ENCODE measurements around the gene PRICKLE3. TPM values are rescaled to one million over a fixed set of nuclear protein-coding genes. Genes with fewer than 3 reads are reported as not detected.

PRICKLE3 gene
- total and polyA plus RNA-seq, 2 of the 4 experiments (the other 2 are of a cell fraction) = 3.4 to 6.4 TPM

DNA sequence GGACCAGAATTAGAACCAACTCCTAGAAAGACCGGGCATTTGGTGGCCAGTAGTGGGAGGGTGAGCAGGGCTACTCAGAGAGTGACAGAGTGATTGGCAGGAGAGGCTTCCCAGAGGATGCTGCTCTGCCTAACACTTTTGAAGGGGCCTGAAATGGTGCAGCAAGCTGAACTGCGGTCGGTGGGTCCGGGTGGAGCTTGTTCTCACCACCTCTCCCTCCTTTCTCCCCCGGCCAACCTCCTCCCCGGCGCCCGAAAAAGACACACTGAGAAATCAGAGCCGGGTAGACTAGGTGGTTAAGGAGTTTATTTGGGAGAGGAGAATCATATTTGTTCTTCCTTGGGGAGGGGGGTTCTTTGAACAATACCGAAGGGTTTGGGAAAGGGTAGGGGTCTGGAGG lies 1.4 kb upstream of the PRICKLE3 start:
- WGBS, 2 experiments (ENCODE audit: extremely low coverage in 2 of 2, insufficient read length in 1 of 2) = no CpG with 5 or more reads among the region's 10 CpGs
- POLR2A ChIA-PET (ENCODE audit: unreplicated experiment) = no interaction called here
- no peak overlapping the region for H3K14ac ChIP-seq (replicated peaks; ENCODE audit: low read depth, low read length)
- DNase-seq (no peak), ATAC-seq (ENCODE audit: low read depth) (no peak)
- no peak overlapping the region for H2AFZ ChIP-seq (replicated peaks; ENCODE audit: low read length, poor library complexity)
- peaks cover 2% of the 10 kb centered on the region; the same call in 1 of the 2 replicates for H3K36me3 ChIP-seq (ENCODE audit: control insufficient read depth, insufficient read depth, low read length)
- no peak for TF ChIP-seq RAD21 (IDR thresholded peaks at IDR 0.05; ENCODE audit: low read length)
- TF ChIP-seq CEBPB (IDR thresholded peaks at IDR 0.05; ENCODE audit: low read depth, low read length) = no peak
- TF ChIP-seq NFE2L2 (IDR thresholded peaks at IDR 0.05; ENCODE audit: low read depth, low read length) = no peak
- no peak for TF ChIP-seq CHD1 (IDR thresholded peaks at IDR 0.05; ENCODE audit: low read depth, low read length)
- TF ChIP-seq POLR2A (IDR thresholded peaks at IDR 0.05; ENCODE audit: low read depth, low read length) = no peak
- TF ChIP-seq MAFK (IDR thresholded peaks at IDR 0.05; ENCODE audit: low read depth, low read length) = no peak
- no peak for TF ChIP-seq MAZ (IDR thresholded peaks at IDR 0.05; ENCODE audit: borderline replicate concordance, low read depth, low read length)
- no peak for TF ChIP-seq BHLHE40 (IDR thresholded peaks at IDR 0.05; ENCODE audit: low read depth, low read length)
- TF ChIP-seq SMC3 (IDR thresholded peaks at IDR 0.05; ENCODE audit: low read depth, low read length) = no peak
- TF ChIP-seq, protein P1, sequence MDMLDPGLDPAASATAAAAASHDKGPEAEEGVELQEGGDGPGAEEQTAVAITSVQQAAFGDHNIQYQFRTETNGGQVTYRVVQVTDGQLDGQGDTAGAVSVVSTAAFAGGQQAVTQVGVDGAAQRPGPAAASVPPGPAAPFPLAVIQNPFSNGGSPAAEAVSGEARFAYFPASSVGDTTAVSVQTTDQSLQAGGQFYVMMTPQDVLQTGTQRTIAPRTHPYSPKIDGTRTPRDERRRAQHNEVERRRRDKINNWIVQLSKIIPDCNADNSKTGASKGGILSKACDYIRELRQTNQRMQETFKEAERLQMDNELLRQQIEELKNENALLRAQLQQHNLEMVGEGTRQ (IDR thresholded peaks at IDR 0.05; ENCODE audit: low read depth, low read length) = no peak
- no peak for TF ChIP-seq FOS (IDR thresholded peaks at IDR 0.05; ENCODE audit: low read depth, low read length)
- TF ChIP-seq MXI1 (IDR thresholded peaks at IDR 0.05; ENCODE audit: borderline replicate concordance, low read depth, low read length) = no peak
- TF ChIP-seq ELK1 (IDR thresholded peaks at IDR 0.05; ENCODE audit: borderline replicate concordance, low read depth, low read length) = no peak
- no peak for TF ChIP-seq RFX5 (IDR thresholded peaks at IDR 0.05; ENCODE audit: low read depth, low read length)
- TF ChIP-seq, protein P2, sequence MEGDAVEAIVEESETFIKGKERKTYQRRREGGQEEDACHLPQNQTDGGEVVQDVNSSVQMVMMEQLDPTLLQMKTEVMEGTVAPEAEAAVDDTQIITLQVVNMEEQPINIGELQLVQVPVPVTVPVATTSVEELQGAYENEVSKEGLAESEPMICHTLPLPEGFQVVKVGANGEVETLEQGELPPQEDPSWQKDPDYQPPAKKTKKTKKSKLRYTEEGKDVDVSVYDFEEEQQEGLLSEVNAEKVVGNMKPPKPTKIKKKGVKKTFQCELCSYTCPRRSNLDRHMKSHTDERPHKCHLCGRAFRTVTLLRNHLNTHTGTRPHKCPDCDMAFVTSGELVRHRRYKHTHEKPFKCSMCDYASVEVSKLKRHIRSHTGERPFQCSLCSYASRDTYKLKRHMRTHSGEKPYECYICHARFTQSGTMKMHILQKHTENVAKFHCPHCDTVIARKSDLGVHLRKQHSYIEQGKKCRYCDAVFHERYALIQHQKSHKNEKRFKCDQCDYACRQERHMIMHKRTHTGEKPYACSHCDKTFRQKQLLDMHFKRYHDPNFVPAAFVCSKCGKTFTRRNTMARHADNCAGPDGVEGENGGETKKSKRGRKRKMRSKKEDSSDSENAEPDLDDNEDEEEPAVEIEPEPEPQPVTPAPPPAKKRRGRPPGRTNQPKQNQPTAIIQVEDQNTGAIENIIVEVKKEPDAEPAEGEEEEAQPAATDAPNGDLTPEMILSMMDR (conservative IDR thresholded peaks at IDR 0.05; ENCODE audit: low read depth, low read length) = no peak
- TF ChIP-seq RCOR1 (IDR thresholded peaks at IDR 0.05; ENCODE audit: insufficient replicate concordance, low read length) = no peak
- no peak overlapping the region for H4K91ac ChIP-seq (ENCODE audit: insufficient read depth, low read depth, low read length)
- peaks cover 3% of the 10 kb centered on the region for H3K4me1 ChIP-seq (ENCODE audit: control insufficient read depth, insufficient read depth, low read length)
- H3K4me2 ChIP-seq (ENCODE audit: low read depth, low read length) = no peak overlapping the region
- no peak overlapping the region for H3K4ac ChIP-seq (ENCODE audit: low read depth, low read length)
- H3K9ac ChIP-seq (ENCODE audit: low read depth, low read length) = no peak overlapping the region
- H2BK15ac ChIP-seq (ENCODE audit: low read depth, low read length) = no peak overlapping the region
- H2BK5ac ChIP-seq (ENCODE audit: low read depth, low read length, poor library complexity, severe bottlenecking) = no peak overlapping the region
- no peaks in the 10 kb centered on the region for H3K9me3 ChIP-seq (ENCODE audit: control insufficient read depth, insufficient read depth, low read length)
- BruUV-seq (replicated peaks) = no TSS peak
- no peak overlapping the region for H3K23ac ChIP-seq (ENCODE audit: low read depth, low read length)
- no peak overlapping the region for H3K4me3 ChIP-seq (ENCODE audit: insufficient read depth, low read depth, low read length)
- no peak overlapping the region for H2BK20ac ChIP-seq (ENCODE audit: low read depth, low read length)
- CTCF ChIA-PET = no interaction called here
- no peak overlapping the region for H2AK5ac ChIP-seq (ENCODE audit: low read depth, low read length)
- no peak overlapping the region for H3K27ac ChIP-seq (ENCODE audit: insufficient read depth, low read length)
- in situ Hi-C loops (cut with MboI; ENCODE audit: low sequenced_read_pairs) (no loop called here), intact Hi-C loops (cut with micrococcal nuclease) (no loop called here), dilution Hi-C loops (cut with HindIII; ENCODE audit: low sequenced_read_pairs, unreplicated experiment) (no loop called here)
- H3K18ac ChIP-seq (ENCODE audit: low read depth, low read length) = no peak overlapping the region
- no peak overlapping the region for H2AK9ac ChIP-seq (replicated peaks; ENCODE audit: low read depth, low read length, poor library complexity)
- H2BK120ac ChIP-seq (ENCODE audit: low read depth, low read length) = no peak overlapping the region
- no peak overlapping the region for H4K5ac ChIP-seq (ENCODE audit: low read depth, low read length)
- peaks cover 3% of the 10 kb centered on the region; the same call in 1 of the 2 replicates for H3K9me1 ChIP-seq (ENCODE audit: insufficient read depth, low read length)
- no peaks in the 10 kb centered on the region for H3K27me3 ChIP-seq (ENCODE audit: control insufficient read depth, insufficient read depth, low read length)
- peaks cover 5 to 22% of the 10 kb centered on the region in 2 experiments; a peak in 2 of 4 replicates for H3K79me1 ChIP-seq (ENCODE audit: low read depth in 1 of 2, low read length in 2 of 2)
- H4K8ac ChIP-seq (ENCODE audit: low read depth in 2 of 2, low read length in 2 of 2) = no peak overlapping the region
- H4K20me1 ChIP-seq (ENCODE audit: insufficient read depth, low read length) = no peaks in the 10 kb centered on the region
- no peak overlapping the region for H3K56ac ChIP-seq (ENCODE audit: extremely low read depth, insufficient read depth, low read length)
